ENCODE data around the gene DNAH14. TPM values are rescaled to one million over a fixed set of nuclear protein-coding genes. Genes with fewer than 3 reads are reported as not detected.

The DNAH14 gene
- total RNA-seq, 2 donors from 2014 or later, result 2.6 to 5.6 TPM

GRCh38 chr1:225431081-225431863 is 501.8 kb downstream of the DNAH14 start:
- H3K27me3 Mint-ChIP-seq (ENCODE audit: low read depth), result no peaks in the 10 kb centered on the region
- H3K4me3 Mint-ChIP-seq, result no peak overlapping the region
- H3K4me1 Mint-ChIP-seq (ENCODE audit: low read depth), result peaks cover 27% of the 10 kb centered on the region
- DNase-seq (no peak), ATAC-seq (replicated peaks in 1 of 2) (no peak)
- H3K36me3 Mint-ChIP-seq (ENCODE audit: insufficient read depth in 2 of 2), result peaks cover 1 to 4% of the 10 kb centered on the region in 2 donors
- H3K27ac Mint-ChIP-seq, result no peak overlapping the region
- H3K9me3 Mint-ChIP-seq, result no peaks in the 10 kb centered on the region

DNA sequence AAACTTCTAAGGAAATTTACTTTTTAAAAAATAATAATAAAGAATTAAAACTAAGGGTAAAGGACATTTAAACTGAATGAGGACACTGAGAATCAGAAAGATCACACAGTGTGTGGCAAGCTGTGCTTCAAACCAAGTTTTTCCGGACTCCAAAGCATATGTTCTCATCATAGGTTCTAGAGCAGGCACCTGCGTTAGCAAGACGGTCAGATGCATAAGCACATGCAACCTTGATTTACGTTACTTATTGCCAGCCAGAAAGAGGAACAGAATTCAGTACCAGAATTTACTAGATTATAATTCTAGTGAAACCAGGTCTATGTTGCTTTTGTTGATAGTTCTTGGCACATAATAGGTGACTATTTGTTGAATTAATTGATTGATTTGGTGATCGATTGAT is 504.6 kb downstream of the DNAH14 start:
- Mint-ChIP-seq H3K27ac (no peak overlapping the region), H3K9me3 (no peaks in the 10 kb centered on the region), H3K36me3 (ENCODE audit: insufficient read depth in 2 of 2) (peaks cover 0 to 2% of the 10 kb centered on the region in 2 donors), H3K4me3 (no peak overlapping the region), H3K4me1 (ENCODE audit: low read depth) (peaks cover 24% of the 10 kb centered on the region), H3K27me3 (ENCODE audit: low read depth) (no peaks in the 10 kb centered on the region)
- DNase-seq (no peak), ATAC-seq (replicated peaks in 1 of 2) (no peak)

DNA sequence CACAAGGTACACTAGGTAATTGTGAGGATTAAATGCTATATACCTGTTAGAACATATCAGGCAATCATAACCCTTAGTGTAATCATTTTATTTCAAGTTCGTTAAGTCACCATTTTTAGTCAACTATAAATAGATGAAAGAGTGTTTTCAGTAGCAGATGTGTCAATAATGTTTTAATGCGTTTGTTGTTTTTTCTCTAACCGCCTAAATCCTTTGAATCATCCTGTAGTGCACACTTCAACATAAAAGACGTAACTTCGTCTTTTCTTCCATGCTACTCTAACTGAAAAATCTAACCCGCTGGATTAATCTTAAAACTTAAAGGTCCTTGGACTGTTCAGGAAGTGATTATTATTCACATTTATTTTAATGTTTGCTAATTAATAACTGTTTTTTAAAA is 505.6 kb downstream of the DNAH14 start:
- DNase-seq (no peak), ATAC-seq (replicated peaks in 1 of 2) (no peak)
- H3K27ac Mint-ChIP-seq, result no peak overlapping the region
- peaks cover 18% of the 10 kb centered on the region for H3K4me1 Mint-ChIP-seq (ENCODE audit: low read depth)
- no peaks in the 10 kb centered on the region for H3K36me3 Mint-ChIP-seq (ENCODE audit: insufficient read depth in 2 of 2)
- H3K4me3 Mint-ChIP-seq, result no peak overlapping the region
- H3K9me3 Mint-ChIP-seq, result no peaks in the 10 kb centered on the region
- H3K27me3 Mint-ChIP-seq (ENCODE audit: low read depth), result no peaks in the 10 kb centered on the region

- no peak for DNase-seq
- H3K27ac Mint-ChIP-seq, result no peak overlapping the region
Measured at GRCh38 chr1:225435487-225435886, 506.0 kb downstream of the DNAH14 start.

DNA sequence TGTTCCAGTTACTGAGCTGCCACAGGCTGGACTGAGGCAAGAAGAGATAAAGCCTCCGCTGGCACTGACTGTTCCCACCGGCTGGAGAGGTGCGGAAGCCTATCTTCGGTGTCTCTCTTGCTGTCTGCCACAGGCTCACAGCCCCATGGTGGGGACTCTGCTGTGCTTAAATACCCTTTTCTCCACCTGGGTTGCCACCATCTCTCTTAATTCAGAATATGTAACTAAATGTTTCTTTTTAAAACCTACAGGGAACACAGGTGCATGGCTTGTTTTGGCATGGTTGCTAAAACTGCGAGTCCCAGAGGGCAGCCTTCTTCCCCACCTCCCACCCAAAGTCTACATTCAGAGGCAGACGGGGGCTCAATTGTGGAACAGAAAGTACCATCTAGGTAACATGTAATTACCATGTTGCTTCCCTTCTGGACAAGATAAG is 506.5 kb downstream of the DNAH14 start:
- Mint-ChIP-seq H3K36me3 (ENCODE audit: insufficient read depth in 2 of 2) (no peaks in the 10 kb centered on the region), H3K27me3 (ENCODE audit: low read depth) (no peaks in the 10 kb centered on the region), H3K9me3 (no peaks in the 10 kb centered on the region), H3K27ac (no peak overlapping the region), H3K4me3 (no peak overlapping the region), H3K4me1 (ENCODE audit: low read depth) (peaks cover 14% of the 10 kb centered on the region)
- ATAC-seq (replicated peaks in 1 of 2) (no peak), DNase-seq (no peak)

More at GRCh38 chr1:225435487-225435886, 506.0 kb downstream of the DNAH14 start:
- Mint-ChIP-seq H3K36me3 (ENCODE audit: insufficient read depth in 2 of 2) (no peaks in the 10 kb centered on the region), H3K9me3 (no peaks in the 10 kb centered on the region), H3K4me1 (ENCODE audit: low read depth) (peaks cover 14% of the 10 kb centered on the region), H3K4me3 (no peak overlapping the region), H3K27me3 (ENCODE audit: low read depth) (no peaks in the 10 kb centered on the region)
- no peak for ATAC-seq (replicated peaks in 1 of 2)

GRCh38 chr1:225437710-225438437 is 508.4 kb downstream of the DNAH14 start:
- H3K9me3 Mint-ChIP-seq, result no peaks in the 10 kb centered on the region
- no peaks in the 10 kb centered on the region for H3K36me3 Mint-ChIP-seq (ENCODE audit: insufficient read depth in 2 of 2)

GRCh38 chr1:225440380-225441221 is 511.1 kb downstream of the DNAH14 start:
- no peaks in the 10 kb centered on the region for H3K9me3 Mint-ChIP-seq
- no peaks in the 10 kb centered on the region for H3K27me3 Mint-ChIP-seq (ENCODE audit: low read depth)
- ATAC-seq (replicated peaks in 1 of 2) (no peak), DNase-seq (no peak)
- H3K4me1 Mint-ChIP-seq (ENCODE audit: low read depth), result peaks cover 53% of the 10 kb centered on the region
- no peak overlapping the region for H3K4me3 Mint-ChIP-seq
- no peak overlapping the region for H3K27ac Mint-ChIP-seq
- peaks cover 0 to 3% of the 10 kb centered on the region in 2 donors for H3K36me3 Mint-ChIP-seq (ENCODE audit: insufficient read depth in 2 of 2)

More at GRCh38 chr1:225437710-225438437, 508.4 kb downstream of the DNAH14 start:
- H3K4me1 Mint-ChIP-seq (ENCODE audit: low read depth), result peaks cover 31% of the 10 kb centered on the region
- H3K4me3 Mint-ChIP-seq, result no peak overlapping the region
- DNase-seq, result no peak
- no peak overlapping the region for H3K27ac Mint-ChIP-seq
- ATAC-seq (replicated peaks in 1 of 2), result no peak
- no peaks in the 10 kb centered on the region for H3K27me3 Mint-ChIP-seq (ENCODE audit: low read depth)

- H3K9me3 Mint-ChIP-seq, result no peaks in the 10 kb centered on the region
- no peaks in the 10 kb centered on the region for H3K27me3 Mint-ChIP-seq (ENCODE audit: low read depth)
- peak overlapping the region; percentile 34 for H3K27ac Mint-ChIP-seq
- no peak for ATAC-seq (replicated peaks in 1 of 2)
- DNase-seq, result no peak
- peak overlapping the region; percentile 70 to 76 for H3K4me3 Mint-ChIP-seq
- H3K36me3 Mint-ChIP-seq (ENCODE audit: insufficient read depth in 2 of 2), result peaks cover 0 to 3% of the 10 kb centered on the region in 2 donors
- peaks cover 55% of the 10 kb centered on the region for H3K4me1 Mint-ChIP-seq (ENCODE audit: low read depth)
Measured at GRCh38 chr1:225441314-225442122, 512.0 kb downstream of the DNAH14 start.

GRCh38 chr1:225442123-225442505 is 512.6 kb downstream of the DNAH14 start:
- Mint-ChIP-seq H3K36me3 (ENCODE audit: insufficient read depth in 2 of 2) (peaks cover 0 to 3% of the 10 kb centered on the region in 2 donors), H3K9me3 (no peaks in the 10 kb centered on the region), H3K27ac (peak overlapping the region; percentile 3), H3K4me3 (peak overlapping the region; percentile 70 to 76), H3K4me1 (ENCODE audit: low read depth) (peaks cover 56% of the 10 kb centered on the region), H3K27me3 (ENCODE audit: low read depth) (no peaks in the 10 kb centered on the region)
- DNase-seq (no peak), ATAC-seq (replicated peaks in 1 of 2) (no peak)

- H3K9me3 Mint-ChIP-seq, result no peaks in the 10 kb centered on the region
- ATAC-seq (replicated peaks in 1 of 2) (no peak), DNase-seq (no peak)
- H3K27ac Mint-ChIP-seq, result peak overlapping the region; percentile 98
- peak overlapping the region; percentile 74 to 85 for H3K4me3 Mint-ChIP-seq
- peaks cover 59% of the 10 kb centered on the region for H3K4me1 Mint-ChIP-seq (ENCODE audit: low read depth)
- H3K27me3 Mint-ChIP-seq (ENCODE audit: low read depth), result no peaks in the 10 kb centered on the region
- H3K36me3 Mint-ChIP-seq (ENCODE audit: insufficient read depth in 2 of 2), result peaks cover 0 to 3% of the 10 kb centered on the region in 2 donors
Measured at GRCh38 chr1:225445639-225446594, 516.4 kb downstream of the DNAH14 start.

DNA sequence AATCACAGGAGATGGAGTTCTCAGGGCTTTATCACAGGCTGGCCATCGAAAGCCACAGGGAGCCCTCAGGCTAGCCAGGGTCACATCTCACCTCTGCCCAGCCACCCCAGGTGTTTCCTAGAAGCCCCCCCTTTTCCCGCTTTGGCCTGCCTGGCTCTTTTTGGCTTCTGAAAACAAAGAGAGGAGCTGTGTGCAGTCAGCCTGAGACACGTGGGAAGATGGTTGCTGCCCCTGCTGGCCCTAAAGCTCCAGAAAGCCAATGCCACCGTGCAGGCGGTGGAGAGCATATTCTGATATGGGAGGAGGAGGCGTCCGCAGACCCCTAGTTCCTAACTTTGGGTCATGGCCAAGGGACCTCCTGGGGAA is 517.1 kb downstream of the DNAH14 start:
- ATAC-seq (replicated peaks in 1 of 2) (no peak), DNase-seq (no peak)
- Mint-ChIP-seq H3K4me3 (no peak overlapping the region), H3K27ac (no peak overlapping the region), H3K9me3 (no peaks in the 10 kb centered on the region), H3K36me3 (ENCODE audit: insufficient read depth in 2 of 2) (peaks cover 0 to 3% of the 10 kb centered on the region in 2 donors), H3K27me3 (ENCODE audit: low read depth) (no peaks in the 10 kb centered on the region), H3K4me1 (ENCODE audit: low read depth) (peaks cover 61% of the 10 kb centered on the region)
